ENCODE measurements around the gene OR5P2. TPM values are rescaled to one million over a fixed set of nuclear protein-coding genes. Genes with fewer than 3 reads are reported as not detected.

OR5P2 gene, protein sequence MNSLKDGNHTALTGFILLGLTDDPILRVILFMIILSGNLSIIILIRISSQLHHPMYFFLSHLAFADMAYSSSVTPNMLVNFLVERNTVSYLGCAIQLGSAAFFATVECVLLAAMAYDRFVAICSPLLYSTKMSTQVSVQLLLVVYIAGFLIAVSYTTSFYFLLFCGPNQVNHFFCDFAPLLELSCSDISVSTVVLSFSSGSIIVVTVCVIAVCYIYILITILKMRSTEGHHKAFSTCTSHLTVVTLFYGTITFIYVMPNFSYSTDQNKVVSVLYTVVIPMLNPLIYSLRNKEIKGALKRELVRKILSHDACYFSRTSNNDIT
- total RNA-seq (2022; extraction: Qiagen RNA extraction): not detected in 5 replicates

DNA sequence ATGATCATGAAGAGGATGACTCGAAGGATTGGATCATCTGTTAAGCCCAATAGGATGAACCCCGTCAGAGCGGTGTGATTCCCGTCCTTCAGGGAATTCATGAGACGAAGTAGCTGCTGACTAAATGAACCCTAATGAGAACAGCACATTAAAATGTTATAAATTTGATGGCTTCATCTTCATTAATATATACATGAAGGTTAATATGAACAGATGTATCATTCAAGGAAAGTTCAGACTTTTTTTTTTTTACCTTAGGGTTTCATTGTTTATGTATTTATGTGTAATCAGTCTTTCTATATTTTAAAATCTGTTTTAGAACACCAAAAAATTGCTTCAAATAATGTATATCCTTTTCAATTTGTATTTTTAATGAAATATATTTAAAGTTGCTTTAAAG lies at the start of gene OR5P2:
TSS of gene OR5P2 (minus strand) at position 101 of the 400 bp plus-strand sequence. CDS start at position 101, 0 bp downstream.

DNA sequence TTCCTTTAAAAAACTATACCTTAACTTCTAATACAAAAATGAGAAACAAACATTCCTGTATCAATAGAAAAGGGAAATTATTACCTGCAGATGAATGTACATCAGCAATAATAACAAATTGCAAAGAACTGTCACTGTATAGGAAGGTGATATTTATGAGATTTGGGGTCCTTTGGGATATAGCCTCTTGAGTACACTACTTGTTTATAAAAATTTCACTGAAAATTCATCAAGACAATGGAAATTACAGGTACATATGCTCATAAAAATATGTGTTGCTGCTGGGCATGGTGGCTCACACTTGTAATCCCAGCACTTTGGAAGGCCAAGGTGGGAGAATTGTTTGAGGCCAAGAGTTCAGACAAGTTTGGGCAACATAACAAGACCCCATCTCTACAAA lies 34.0 kb upstream of the OR5P2 start, which contains the start of gene OR5P3:
TSS of gene OR5P3 (minus strand) at position 101 of the 400 bp plus-strand sequence.

Other genes starting within 250 kb of the OR5P2 start
- 4.1 to 5.3 TPM (median 4.8 TPM) in 5 replicates for gene CYB5R2, start 123.4 kb downstream of the OR5P2 start, total RNA-seq (2022; extraction: Qiagen RNA extraction)
- gene OVCH2, start 90.5 kb downstream of the OR5P2 start, total RNA-seq (2022; extraction: Qiagen RNA extraction): not detected in 5 replicates
- gene OR5P3, start 33.9 kb upstream of the OR5P2 start, total RNA-seq (2022; extraction: Qiagen RNA extraction): not detected in 5 replicates
- gene OR10A6, start 134.3 kb upstream of the OR5P2 start, total RNA-seq (2022; extraction: Qiagen RNA extraction): not detected in 5 replicates
- not detected in 5 replicates for gene OR10A3, start 144.8 kb upstream of the OR5P2 start, total RNA-seq (2022; extraction: Qiagen RNA extraction)
- gene NLRP10, start 168.5 kb upstream of the OR5P2 start, total RNA-seq (2022; extraction: Qiagen RNA extraction): not detected in 5 replicates
- 292 to 328 TPM (median 321 TPM) in 5 replicates for gene EIF3F, start 190.4 kb upstream of the OR5P2 start, total RNA-seq (2022; extraction: Qiagen RNA extraction)